Tibial artery (tissue), 4 donors: Measurements from ENCODE around the gene HNRNPL.
"Not testable (repeated sequence)": the region's sequence is repeated elsewhere in the genome, so short reads cannot be mapped to it uniquely, and the experiment has no call there.

Source experiments
- DNase-seq, 2 donors: peaks; one replicate each; pipeline ENCODE4 v3.0.0-alpha.2; 2019
- H3K27ac ChIP-seq, 2 donors: fragments of 200-600 bp; sonication (generic) in 1 of 2; 1 replicate in 1 of 2; 2 replicates in 1 of 2; pipeline ENCODE4 v1.5.1; 2018 to 2019; ENCODE audit warnings: mild to moderate bottlenecking in 1 of 2
- H3K27me3 ChIP-seq, 2 donors: fragments of 200-600 bp; sonication (generic) in 1 of 2; one replicate each; pipeline versions ENCODE4 v1.5.1 to v1.6.0; 2016 to 2019
- H3K36me3 ChIP-seq, 3 donors: fragments of 200-600 bp; sonication (generic) in 2 of 3; one replicate each; pipeline ENCODE4 v1.5.1; 2016 to 2019; ENCODE audit warnings: mild to moderate bottlenecking in 2 of 3
- H3K4me1 ChIP-seq, 4 donors: fragments of 200-600 bp; sonication (generic) in 2 of 4; 1 replicate in 3 of 4; 2 replicates in 1 of 4; pipeline ENCODE4 v1.5.1; 2016 to 2019
- H3K4me3 ChIP-seq, 2 donors: fragments of 200-600 bp; sonication (generic) in 1 of 2; 1 replicate in 1 of 2; 2 replicates in 1 of 2; pipeline ENCODE4 v1.5.1; 2018 to 2019; ENCODE audit warnings: mild to moderate bottlenecking in 2 of 2
- H3K9me3 ChIP-seq, 3 donors: fragments of 200-600 bp; sonication (generic) in 1 of 3; one replicate each; pipeline ENCODE4 v1.5.1; 2016 to 2019
- CTCF ChIP-seq, 2 experiments: fragments of 200-600 bp in 1 of 2; fragments of 450-650 bp in 1 of 2; IDR thresholded peaks; one replicate each; pipeline ENCODE4 v1.5.1; 2017 to 2019; ENCODE audit warnings: antibody characterized with exemption in 2 of 2, mild to moderate bottlenecking in 1 of 2, moderate library complexity in 1 of 2
- intact Hi-C: fragments of 100-400 bp; cut with DNase I; formaldehyde crosslinking; loops from one replicate; pipeline ENCODE4 v1.15.0; 2023; ENCODE audit warnings: low total_unique reads

Gene HNRNPL

GRCh38 chr19:38877781-38878574 lies 28.2 kb upstream of the HNRNPL start, which contains the start of gene RINL:
TSS of gene RINL (minus strand) at chr19:38878275. CDS start at chr19:38876742, 1,533 bp downstream.
- H3K4me3 ChIP-seq: no peak within 1 kb of the TSS
- no peaks in the 10 kb centered on the region for H3K9me3 ChIP-seq
- DNase-seq: no peak

GRCh38 chr19:38875656-38876395 lies 26.0 kb upstream of the HNRNPL start:
- intact Hi-C loops: loop anchor here (10.0 kb wide), 1 partner anchor 111 kb away; no protein-coding TSS in a partner anchor
- no peak for DNase-seq
- H3K9me3 ChIP-seq: no peaks in the 10 kb centered on the region
- no peak for TF ChIP-seq CTCF (IDR thresholded peaks at IDR 0.05)
- no peaks in the 10 kb centered on the region for H3K4me1 ChIP-seq
- H3K4me3 ChIP-seq: no peak overlapping the region
- no peak overlapping the region for H3K27ac ChIP-seq
- H3K36me3 ChIP-seq: peaks cover 5 to 23% (median 19%) of the 10 kb centered on the region in 3 donors
- no peaks in the 10 kb centered on the region for H3K27me3 ChIP-seq

More at GRCh38 chr19:38877781-38878574, 28.2 kb upstream of the HNRNPL start, which contains the start of gene RINL:
- intact Hi-C loops: loop anchor here (10.0 kb wide), 1 partner anchor 113 kb away; no protein-coding TSS in a partner anchor
- Histone ChIP-seq H3K36me3 (peaks cover 20 to 44% (median 38%) of the 10 kb centered on the region in 3 donors), H3K4me1 (no peaks in the 10 kb centered on the region), H3K27ac (no peak within 1 kb of the TSS), H3K27me3 (no peaks in the 10 kb centered on the region)
- TF ChIP-seq CTCF (IDR thresholded peaks at IDR 0.05): no peak

- H3K27me3 ChIP-seq, H3K4me3 ChIP-seq, DNase-seq, H3K36me3 ChIP-seq, H3K9me3 ChIP-seq, H3K27ac ChIP-seq: not testable (repeated sequence)
- peaks cover 0 to 19% (median 14%) of the 10 kb centered on the region in 4 donors for H3K4me1 ChIP-seq
- intact Hi-C loops: loop anchor here (10.0 kb wide), 1 partner anchor 109 kb away; no protein-coding TSS in a partner anchor
These were observed 23.6 kb upstream of the HNRNPL start for GRCh38 chr19:38873400-38873799.

GRCh38 chr19:38870612-38871011 lies 20.8 kb upstream of the HNRNPL start:
- no peak overlapping the region for H3K4me3 ChIP-seq
- TF ChIP-seq CTCF (IDR thresholded peaks at IDR 0.05): no peak
- intact Hi-C loops: loop anchor here (10.0 kb wide), 1 partner anchor 106 kb away; no protein-coding TSS in a partner anchor

GRCh38 chr19:38869836-38870607 lies 20.2 kb upstream of the HNRNPL start:
- peak; percentile 78 to 87 for DNase-seq
- peak; percentile 70 to 83 for TF ChIP-seq CTCF (IDR thresholded peaks at IDR 0.05)
- Histone ChIP-seq H3K4me3 (peak overlapping the region; percentile 46 to 59), H3K27ac (peak overlapping the region; percentile 5 to 10), H3K27me3 (no peaks in the 10 kb centered on the region), H3K9me3 (no peaks in the 10 kb centered on the region), H3K4me1 (peaks cover 0 to 19% (median 14%) of the 10 kb centered on the region in 4 donors), H3K36me3 (no peaks in the 10 kb centered on the region)
- intact Hi-C loops: loop anchor here (10.0 kb wide), 1 partner anchor 105 kb away; no protein-coding TSS in a partner anchor

More at GRCh38 chr19:38870612-38871011, 20.8 kb upstream of the HNRNPL start:
- Histone ChIP-seq H3K36me3 (no peaks in the 10 kb centered on the region), H3K27ac (no peak overlapping the region), H3K9me3 (no peaks in the 10 kb centered on the region), H3K4me1 (peaks cover 0 to 19% (median 14%) of the 10 kb centered on the region in 4 donors), H3K27me3 (no peaks in the 10 kb centered on the region)
- no peak for DNase-seq
